Caco-2 (cell line): ENCODE data around the gene ZSCAN2. TPM values are rescaled to one million over a fixed set of nuclear protein-coding genes. Genes with fewer than 3 reads are reported as not detected.

Experiments used
- BruUV-seq: library from RNA; stranded (reverse); fragments of 400-500 nt; replicated peaks from 2 replicates; lab custom pipeline; 2021; lab: Mats Ljungman, UMichigan
- CTCF ChIA-PET: fragments of 300-600 bp; sonication (Branson Sonifier 250); formaldehyde crosslinking; loops from one replicate; lab custom pipeline; 2022; ENCODE audit warnings: antibody characterized with exemption; lab: Charles Lee
- POLR2A ChIA-PET: fragments of 300-600 bp; sonication (Branson Sonifier 250); formaldehyde crosslinking; loops from one replicate; lab custom pipeline; 2022; ENCODE audit warnings: antibody characterized with exemption; lab: Charles Lee
- DNase-seq, 2 experiments: peaks; one replicate each; pipeline versions ENCODE4 v3.0.0 to v3.0.0-alpha.2; 2020 to 2022
- H3K27me3 ChIP-seq: replicated peaks from 2 replicates; pipeline ENCODE4 v1.6.0; 2011; ENCODE audit warnings: low read length; ENCODE audit not compliant: control insufficient read depth, insufficient read depth
- H3K36me3 ChIP-seq: 2 replicates; pipeline ENCODE4 v1.5.1; 2011; ENCODE audit warnings: low read length; ENCODE audit not compliant: control insufficient read depth, insufficient read depth
- H3K4me1 ChIP-seq: fragments of 250-450 bp; sonication (Bioruptor Pico); 2 replicates; pipeline ENCODE4 v1.5.1; 2020; ENCODE audit warnings: mild to moderate bottlenecking
- H3K4me3 ChIP-seq: 2 replicates; pipeline ENCODE4 v1.5.1; 2011; ENCODE audit warnings: low read depth, mild to moderate bottlenecking, control low read depth, low read length
- H3K9me3 ChIP-seq: fragments of 250-450 bp; sonication (Bioruptor Pico); 2 replicates; pipeline ENCODE4 v1.5.1; 2020; ENCODE audit warnings: mild to moderate bottlenecking, moderate library complexity
- H3K27ac Mint-ChIP-seq: one replicate; pipeline ENCODE4 v1.8.0; 2022; ENCODE audit warnings: mixed read lengths; ENCODE audit not compliant: unreplicated experiment
- H3K27me3 Mint-ChIP-seq: one replicate; pipeline ENCODE4 v1.8.0; 2022; ENCODE audit warnings: mixed read lengths; ENCODE audit not compliant: insufficient read depth, unreplicated experiment
- H3K36me3 Mint-ChIP-seq: one replicate; pipeline ENCODE4 v1.8.0; 2022; ENCODE audit warnings: mild to moderate bottlenecking, mixed read lengths; ENCODE audit not compliant: insufficient read depth, unreplicated experiment
- H3K4me1 Mint-ChIP-seq: one replicate; pipeline ENCODE4 v1.8.0; 2022; ENCODE audit warnings: low read depth, mixed read lengths; ENCODE audit not compliant: unreplicated experiment
- H3K4me3 Mint-ChIP-seq: one replicate; pipeline ENCODE4 v1.8.0; 2022; ENCODE audit warnings: mild to moderate bottlenecking, moderate library complexity, mixed read lengths; ENCODE audit not compliant: unreplicated experiment
- H3K9me3 Mint-ChIP-seq: one replicate; pipeline ENCODE4 v1.8.0; 2022; ENCODE audit warnings: mixed read lengths; ENCODE audit not compliant: unreplicated experiment
- intact Hi-C: fragments of 100-400 bp; cut with micrococcal nuclease; formaldehyde crosslinking; loops from one replicate; pipeline ENCODE4 v1.10.0; 2022; ENCODE audit not compliant: unreplicated experiment
- total RNA-seq: library from RNA; stranded (reverse); gene quantifications from 2 replicates; pipeline ENCODE4 v1.2.3, GENCODE V29; 2022
- TF ChIP-seq, protein P1 (sequence below), 2 experiments: fragments of 200-600 bp in 1 of 2; IDR thresholded peaks; 1 replicate in 1 of 2; 2 replicates in 1 of 2; pipeline versions ENCODE4 v1.5.1 to v1.8.0; 2011 to 2022; ENCODE audit warnings: antibody characterized with exemption in 1 of 2, control low read depth in 1 of 2, inconsistent platforms in 1 of 2, low read depth in 1 of 2, low read length in 1 of 2, mild to moderate bottlenecking in 1 of 2, moderate library complexity in 1 of 2; ENCODE audit not compliant: insufficient read depth in 1 of 2, severe bottlenecking in 1 of 2, unreplicated experiment in 1 of 2

ZSCAN2 gene
- total RNA-seq, 1 experiment from 2014 or later = 12.9 TPM

GRCh38 chr15:84624359-84624758 lies 23.6 kb downstream of the ZSCAN2 start:
- Mint-ChIP-seq H3K27me3 (no peaks in the 10 kb centered on the region), H3K9me3 (peaks cover 26% of the 10 kb centered on the region), H3K27ac (peak overlapping the region; percentile 51), H3K36me3 (peaks cover 30% of the 10 kb centered on the region), H3K4me3 (no peak overlapping the region), H3K4me1 (no peaks in the 10 kb centered on the region)
- Histone ChIP-seq H3K4me3 (no peak overlapping the region), H3K9me3 (peaks cover 20% of the 10 kb centered on the region), H3K4me1 (no peaks in the 10 kb centered on the region), H3K27me3 (no peaks in the 10 kb centered on the region), H3K36me3 (peaks cover 7% of the 10 kb centered on the region)
- intact Hi-C loops = no loop called here
- no peak for DNase-seq
- no TSS peak for BruUV-seq
- TF ChIP-seq, protein P1, sequence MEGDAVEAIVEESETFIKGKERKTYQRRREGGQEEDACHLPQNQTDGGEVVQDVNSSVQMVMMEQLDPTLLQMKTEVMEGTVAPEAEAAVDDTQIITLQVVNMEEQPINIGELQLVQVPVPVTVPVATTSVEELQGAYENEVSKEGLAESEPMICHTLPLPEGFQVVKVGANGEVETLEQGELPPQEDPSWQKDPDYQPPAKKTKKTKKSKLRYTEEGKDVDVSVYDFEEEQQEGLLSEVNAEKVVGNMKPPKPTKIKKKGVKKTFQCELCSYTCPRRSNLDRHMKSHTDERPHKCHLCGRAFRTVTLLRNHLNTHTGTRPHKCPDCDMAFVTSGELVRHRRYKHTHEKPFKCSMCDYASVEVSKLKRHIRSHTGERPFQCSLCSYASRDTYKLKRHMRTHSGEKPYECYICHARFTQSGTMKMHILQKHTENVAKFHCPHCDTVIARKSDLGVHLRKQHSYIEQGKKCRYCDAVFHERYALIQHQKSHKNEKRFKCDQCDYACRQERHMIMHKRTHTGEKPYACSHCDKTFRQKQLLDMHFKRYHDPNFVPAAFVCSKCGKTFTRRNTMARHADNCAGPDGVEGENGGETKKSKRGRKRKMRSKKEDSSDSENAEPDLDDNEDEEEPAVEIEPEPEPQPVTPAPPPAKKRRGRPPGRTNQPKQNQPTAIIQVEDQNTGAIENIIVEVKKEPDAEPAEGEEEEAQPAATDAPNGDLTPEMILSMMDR (IDR thresholded peaks at IDR 0.05; ENCODE audit: insufficient read depth in 1 of 2, low read depth in 1 of 2, low read length in 1 of 2, severe bottlenecking in 1 of 2, unreplicated experiment in 1 of 2) = no peak
- ChIA-PET POLR2A (interaction anchor here (0.7 kb wide), 1 partner anchor 26 kb away, joined by 4 read pairs; no protein-coding TSS in a partner anchor), CTCF (no interaction called here)

DNA sequence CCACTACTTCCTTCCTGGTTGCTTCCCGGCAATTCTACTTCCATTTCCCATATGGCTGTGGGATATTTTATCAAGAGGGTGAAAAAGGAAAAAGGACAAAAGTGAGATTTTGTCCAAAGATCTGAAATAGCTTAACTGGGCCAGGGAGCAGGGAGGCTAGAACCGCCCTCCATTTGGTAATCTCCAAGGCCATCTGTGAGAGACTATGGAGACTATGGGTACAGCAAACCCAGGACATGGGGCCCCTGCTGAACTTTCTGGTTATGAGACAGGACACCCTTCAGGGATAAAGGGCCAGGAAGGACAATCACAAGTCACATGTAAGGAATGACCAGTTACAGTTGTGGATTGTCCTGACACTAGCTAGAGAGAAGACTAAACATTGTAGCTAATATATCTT lies 24.3 kb downstream of the ZSCAN2 start:
- Histone ChIP-seq H3K36me3 (peaks cover 7% of the 10 kb centered on the region), H3K4me1 (no peaks in the 10 kb centered on the region), H3K4me3 (no peak overlapping the region), H3K9me3 (peaks cover 19% of the 10 kb centered on the region), H3K27me3 (no peaks in the 10 kb centered on the region)
- intact Hi-C loops = no loop called here
- Mint-ChIP-seq H3K4me3 (no peak overlapping the region), H3K27me3 (no peaks in the 10 kb centered on the region), H3K36me3 (peaks cover 30% of the 10 kb centered on the region), H3K9me3 (peaks cover 22% of the 10 kb centered on the region), H3K27ac (peak overlapping the region; percentile 51), H3K4me1 (no peaks in the 10 kb centered on the region)
- CTCF ChIA-PET = no interaction called here
- TF ChIP-seq, protein P1 (IDR thresholded peaks at IDR 0.05; ENCODE audit: insufficient read depth in 1 of 2, low read depth in 1 of 2, low read length in 1 of 2, severe bottlenecking in 1 of 2, unreplicated experiment in 1 of 2) = no peak
- no TSS peak for BruUV-seq
- POLR2A ChIA-PET = no interaction called here
- no peak for DNase-seq

DNA sequence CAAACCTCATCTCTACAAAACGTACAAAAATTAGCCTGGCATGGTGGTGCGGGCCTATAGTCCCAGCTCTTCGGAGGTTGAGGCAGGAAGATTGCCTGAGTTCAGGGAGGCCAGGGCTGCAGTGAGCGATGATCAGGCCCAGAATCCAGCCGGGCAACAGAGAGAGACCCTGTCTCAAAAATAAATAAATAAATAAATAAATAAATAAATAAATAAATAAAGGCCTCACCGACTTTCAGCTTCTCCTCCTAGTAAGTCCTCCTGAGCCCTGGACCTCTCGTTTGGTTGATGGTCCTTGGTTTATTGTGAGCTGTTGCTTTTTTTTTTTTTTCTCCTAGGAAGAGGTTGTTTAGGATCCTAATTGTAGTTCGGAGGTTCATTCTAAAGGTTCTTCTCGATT lies 28.2 kb downstream of the ZSCAN2 start:
- H3K27me3 ChIP-seq = no peaks in the 10 kb centered on the region

More for the DNA sequence above, 28.2 kb downstream of the ZSCAN2 start:
- CTCF ChIA-PET = interaction anchor here (0.8 kb wide), 1 partner anchor 41 kb away, joined by 6 read pairs; no protein-coding TSS in a partner anchor
- Mint-ChIP-seq H3K27me3 (no peaks in the 10 kb centered on the region), H3K27ac (no peak overlapping the region), H3K36me3 (peaks cover 17% of the 10 kb centered on the region), H3K4me3 (no peak overlapping the region), H3K9me3 (no peaks in the 10 kb centered on the region), H3K4me1 (no peaks in the 10 kb centered on the region)
- DNase-seq = no peak
- BruUV-seq = no TSS peak
- no peak overlapping the region for H3K4me3 ChIP-seq
- TF ChIP-seq, protein P1 (IDR thresholded peaks at IDR 0.05; ENCODE audit: insufficient read depth in 1 of 2, low read depth in 1 of 2, low read length in 1 of 2, severe bottlenecking in 1 of 2, unreplicated experiment in 1 of 2) = no peak
- intact Hi-C loops = no loop called here
- POLR2A ChIA-PET = interaction anchor here (0.6 kb wide), 1 partner anchor 30 kb away, joined by 3 read pairs; no protein-coding TSS in a partner anchor
- H3K9me3 ChIP-seq = no peaks in the 10 kb centered on the region
- 0 out of 2 replicates have a peak, but pooled peaks cover 7% of the 10 kb centered on the region for H3K4me1 ChIP-seq
- no peaks in the 10 kb centered on the region for H3K36me3 ChIP-seq
